A549 (cell line): Measurements from ENCODE around the gene TNS3. TPM values are rescaled to one million over a fixed set of nuclear protein-coding genes. Genes with fewer than 3 reads are reported as not detected.

ENCODE experiments used
- ATAC-seq, 2 experiments: fragments of 200-7000 bp in 1 of 2; fragments of >200 bp in 1 of 2; cut with Nextera tagmentation in 1 of 2; cut with Tn5 transposase in 1 of 2; 3 replicates each; pipeline versions ENCODE4 v1.8.0 to v1.9.1; 2018 to 2020; ENCODE audit warnings: mild to moderate bottlenecking in 1 of 2, moderate library complexity in 1 of 2
- CTCF ChIA-PET: fragments of 300-600 bp; sonication (Branson Sonifier 250); formaldehyde crosslinking; extraction: SDS; loops from one replicate; lab custom pipeline; 2021; ENCODE audit warnings: antibody characterized with exemption, inconsistent platforms; lab: Yijun Ruan, JAX
- POLR2A ChIA-PET: fragments of 350-600 bp; formaldehyde crosslinking; extraction: SDS; loops from one replicate; lab custom pipeline; 2021; ENCODE audit warnings: antibody characterized with exemption, inconsistent platforms; lab: Yijun Ruan, JAX
- DNase-seq, 2 experiments: peaks; one replicate each; pipeline versions ENCODE4 v3.0.0 to v3.0.0-alpha.2; 2011 to 2016; ENCODE audit warnings: low read depth in 1 of 2, low spot score in 1 of 2
- FAIRE-seq: peaks from 2 replicates; lab custom pipeline; 2011; peaks lifted over from hg19 to GRCh38; lab: Jason Lieb, UNC
- H3K27ac ChIP-seq, 2 experiments: fragments of >200 bp; sonication (Bioruptor Twin); formaldehyde crosslinking; 3 replicates each; pipeline ENCODE4 v1.5.1; 2016 to 2017
- H3K4me1 ChIP-seq: fragments of >200 bp; sonication (Bioruptor Twin); formaldehyde crosslinking; 3 replicates; pipeline ENCODE4 v1.6.1; 2016
- H3K4me2 ChIP-seq: fragments of >200 bp; sonication (Bioruptor Twin); formaldehyde crosslinking; 3 replicates; pipeline ENCODE4 v1.6.1; 2016
- H3K4me3 ChIP-seq: fragments of >200 bp; sonication (Bioruptor Twin); formaldehyde crosslinking; 3 replicates; pipeline ENCODE4 v1.5.1; 2016
- H3K9me3 ChIP-seq: fragments of >200 bp; sonication (Bioruptor Twin); formaldehyde crosslinking; 3 replicates; pipeline ENCODE4 v1.6.1; 2016
- BHLHE40 ChIP-seq: IDR thresholded peaks from 2 replicates; pipeline ENCODE4 v1.6.1; 2012; ENCODE audit warnings: low read depth, low read length, inconsistent platforms
- CEBPB ChIP-seq, 2 experiments: fragments of >200 bp in 1 of 2; sonication (Bioruptor Twin) in 1 of 2; formaldehyde crosslinking in 1 of 2; IDR thresholded peaks; 2 replicates each; pipeline ENCODE4 v1.6.1; 2012 to 2016
- CHD2 ChIP-seq: fragments of 150-350 bp; IDR thresholded peaks from 2 replicates; pipeline ENCODE4 v1.6.1; 2014; ENCODE audit warnings: low read length; ENCODE audit not compliant: partially characterized antibody
- CHD4 ChIP-seq: fragments of 200-600 bp; sonication (generic); IDR thresholded peaks from 2 replicates; pipeline ENCODE4 v1.6.1; 2016; ENCODE audit warnings: antibody characterized with exemption, mild to moderate bottlenecking, borderline replicate concordance
- EHMT2 ChIP-seq: fragments of 200-600 bp; sonication (generic); IDR thresholded peaks from 2 replicates; pipeline ENCODE4 v1.6.1; 2016; ENCODE audit warnings: antibody characterized with exemption, low read depth, mild to moderate bottlenecking, moderate library complexity
- EP300 ChIP-seq, 2 experiments: fragments of >200 bp; sonication (Bioruptor Twin); formaldehyde crosslinking; IDR thresholded peaks; 2 replicates in 1 of 2; 3 replicates in 1 of 2; pipeline ENCODE4 v1.6.1; 2016 to 2017
- ESRRA ChIP-seq: fragments of 150-350 bp; IDR thresholded peaks from 2 replicates; pipeline ENCODE4 v1.6.1; 2014; ENCODE audit warnings: mild to moderate bottlenecking, low read length, borderline replicate concordance
- FOXS1 ChIP-seq: fragments of 250-450 bp; sonication (Bioruptor Pico); IDR thresholded peaks from 2 replicates; pipeline ENCODE4 v1.5.0; 2020; ENCODE audit warnings: mild to moderate bottlenecking, moderate library complexity
- GATA3 ChIP-seq: IDR thresholded peaks from 2 replicates; pipeline ENCODE4 v1.6.1; 2012; ENCODE audit warnings: borderline replicate concordance
- HOXA7 ChIP-seq: fragments of 250-450 bp; sonication (Bioruptor Pico); IDR thresholded peaks from 2 replicates; pipeline ENCODE4 v1.5.0; 2020; ENCODE audit warnings: mild to moderate bottlenecking, moderate library complexity
- JUN ChIP-seq, 2 experiments: fragments of >200 bp; sonication (Bioruptor Twin); formaldehyde crosslinking; IDR thresholded peaks; 2 replicates in 1 of 2; 3 replicates in 1 of 2; pipeline ENCODE4 v1.6.1; 2016 to 2017
- JUNB ChIP-seq: fragments of >200 bp; sonication (Bioruptor Twin); formaldehyde crosslinking; IDR thresholded peaks from 2 replicates; pipeline ENCODE4 v1.6.1; 2016
- KDM1A ChIP-seq: fragments of 200-600 bp; sonication (generic); IDR thresholded peaks from 2 replicates; pipeline ENCODE4 v1.6.1; 2016; ENCODE audit warnings: low read depth, mild to moderate bottlenecking
- MAFK ChIP-seq: fragments of 450-650 bp; IDR thresholded peaks from 2 replicates; pipeline ENCODE4 v1.6.1; 2014; ENCODE audit not compliant: partially characterized antibody
- PHF8 ChIP-seq: fragments of 200-600 bp; sonication (generic); IDR thresholded peaks from 2 replicates; pipeline ENCODE4 v1.6.1; 2016; ENCODE audit warnings: low read depth, mild to moderate bottlenecking, antibody characterized with exemption, moderate library complexity, borderline replicate concordance
- RFX5 ChIP-seq: fragments of 450-650 bp; IDR thresholded peaks from 2 replicates; pipeline ENCODE4 v1.7.1; 2014; ENCODE audit warnings: antibody characterized with exemption, mild to moderate bottlenecking, moderate library complexity
- SMC3 ChIP-seq: fragments of >200 bp; sonication (Bioruptor Twin); formaldehyde crosslinking; IDR thresholded peaks from 3 replicates; pipeline ENCODE4 v1.6.1; 2018; ENCODE audit warnings: inconsistent platforms
- SREBF2 ChIP-seq: fragments of 450-650 bp; IDR thresholded peaks from 2 replicates; pipeline ENCODE4 v1.6.1; 2014; ENCODE audit warnings: mild to moderate bottlenecking, moderate library complexity
- ZNF302 ChIP-seq: fragments of 250-450 bp; sonication (Bioruptor Pico); IDR thresholded peaks from 2 replicates; pipeline ENCODE4 v1.9.0; 2021; ENCODE audit warnings: inconsistent platforms, mild to moderate bottlenecking, moderate library complexity
- ZSCAN20 ChIP-seq: fragments of 250-450 bp; sonication (Bioruptor Pico); IDR thresholded peaks from 2 replicates; pipeline ENCODE4 v1.8.0; 2022; ENCODE audit warnings: mild to moderate bottlenecking, moderate library complexity
- WGBS: methylation state at CpG from one replicate; pipeline ENCODE4 v1.1.6; 2017; ENCODE audit errors: missing lambda C conversion rate; 5-methylcytosine and 5-hydroxymethylcytosine counted together
- polyA plus RNA-seq, 4 experiments: library from polyadenylated mRNA; depleted of rRNA in 3 of 4; stranded (reverse); fragments of >200 nt; fragmentation: RNase III in 1 of 4; extraction: RNeasy Plus Mini Kit Qiagen cat#74134 plus additional on column Dnase treatment in 1 of 4; gene quantifications; 2 replicates in 3 of 4; 3 replicates in 1 of 4; pipeline ENCODE4 v1.2.3, GENCODE V29; 2011 to 2017
- TF ChIP-seq, protein P1 (sequence below): fragments of 250-450 bp; sonication (Bioruptor Pico); IDR thresholded peaks from 2 replicates; pipeline ENCODE4 v1.5.0; 2020; ENCODE audit warnings: low read depth, mild to moderate bottlenecking, moderate library complexity
- TF ChIP-seq, protein P2 (sequence below): fragments of 450-650 bp; IDR thresholded peaks from 2 replicates; pipeline ENCODE4 v1.6.1; 2014; ENCODE audit warnings: antibody characterized with exemption

The TNS3 gene
- polyA plus RNA-seq, 2 of the 4 experiments (the other 2 are of a cell fraction), result 107 to 134 TPM

DNA sequence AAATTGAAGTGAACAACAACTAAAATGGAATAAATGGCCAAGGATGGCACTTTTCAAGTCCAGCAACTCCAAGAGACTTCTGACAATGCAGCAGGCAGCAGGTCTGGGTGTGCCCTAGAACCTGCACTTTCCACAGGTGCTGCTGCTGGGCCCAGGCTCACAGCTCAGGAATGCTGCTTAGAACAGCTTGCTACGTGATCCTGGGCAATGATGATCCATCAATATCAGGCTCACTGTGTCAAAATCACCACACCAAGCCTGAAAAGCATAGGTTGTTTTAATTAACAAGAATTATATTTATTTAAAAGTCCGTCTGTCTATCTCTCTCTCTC lies 148.4 kb downstream of the TNS3 start:
- FAIRE-seq (no peak), DNase-seq (no peak), ATAC-seq (no peak)
- POLR2A ChIA-PET, result interaction anchor here (0.7 kb wide), 1 partner anchor 158 kb away, joined by 4 read pairs; no protein-coding TSS in a partner anchor
- TF ChIP-seq, protein P1, sequence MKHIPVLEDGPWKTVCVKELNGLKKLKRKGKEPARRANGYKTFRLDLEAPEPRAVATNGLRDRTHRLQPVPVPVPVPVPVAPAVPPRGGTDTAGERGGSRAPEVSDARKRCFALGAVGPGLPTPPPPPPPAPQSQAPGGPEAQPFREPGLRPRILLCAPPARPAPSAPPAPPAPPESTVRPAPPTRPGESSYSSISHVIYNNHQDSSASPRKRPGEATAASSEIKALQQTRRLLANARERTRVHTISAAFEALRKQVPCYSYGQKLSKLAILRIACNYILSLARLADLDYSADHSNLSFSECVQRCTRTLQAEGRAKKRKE (CRISPR knock-in tag), result no peak
- no peak for TF ChIP-seq JUNB
- no peak for TF ChIP-seq GATA3
- TF ChIP-seq JUN (IDR thresholded peaks at IDR 0.05), result 0 out of 5 replicates have a peak, but pooled peaks of 1 of the 2 experiments have one; percentile 12
- CTCF ChIA-PET, result interaction anchor here (2.7 kb wide), 1 partner anchor 39 kb away, joined by 6 read pairs; no protein-coding TSS in a partner anchor
- no peak overlapping the region for H3K4me3 ChIP-seq
- H3K4me1 ChIP-seq, result peaks cover 39% of the 10 kb centered on the region
- H3K9me3 ChIP-seq, result no peaks in the 10 kb centered on the region
- H3K4me2 ChIP-seq, result no peak overlapping the region
- WGBS, result 86% methylated on average over 2 of the region's 2 CpGs
- no peak overlapping the region for H3K27ac ChIP-seq

DNA sequence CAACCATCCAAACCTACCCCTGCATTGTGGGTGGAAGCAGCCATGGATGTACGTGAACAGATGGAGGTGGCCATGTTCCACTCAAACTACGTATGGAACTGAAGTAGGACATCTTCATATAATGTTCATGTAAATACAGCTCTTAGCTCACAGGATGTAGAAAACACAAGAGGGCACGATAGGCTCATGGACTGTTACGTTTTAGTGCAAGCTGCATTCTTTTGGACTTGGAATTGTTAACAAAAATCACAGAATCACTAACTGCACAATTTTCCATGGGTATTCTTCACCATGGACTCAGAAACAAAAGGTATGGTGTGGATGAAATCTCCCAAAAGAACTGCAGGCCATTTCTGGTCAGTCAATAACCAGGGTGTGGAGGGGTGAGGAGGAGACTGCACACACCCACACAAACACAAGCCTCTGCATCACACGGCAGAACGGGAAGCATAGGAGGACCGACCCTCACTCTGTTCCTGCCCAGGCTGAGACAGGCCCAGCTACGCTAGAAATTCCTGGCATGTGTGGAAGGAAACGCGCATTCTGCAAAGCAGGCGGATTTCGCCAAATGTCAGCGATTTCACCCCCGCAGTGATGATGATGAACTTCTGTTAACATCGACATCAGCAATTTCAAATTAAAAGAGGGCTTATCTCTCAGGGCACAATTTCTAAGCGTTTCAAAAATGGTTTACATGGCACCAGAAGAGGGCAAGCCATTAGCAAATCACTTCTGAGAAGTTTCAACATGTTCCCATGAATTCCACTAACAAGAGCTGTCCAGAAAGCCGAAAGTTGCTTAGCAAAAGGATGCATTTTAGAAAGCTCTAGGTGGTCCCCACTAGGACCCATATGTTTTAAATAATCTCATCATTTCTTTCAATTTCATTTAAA lies 149.0 kb downstream of the TNS3 start:
- 91% methylated on average over 17 of the region's 17 CpGs for WGBS
- ATAC-seq, result no peak
- ChIA-PET POLR2A (interaction anchor here (0.7 kb wide), 1 partner anchor 158 kb away, joined by 4 read pairs; no protein-coding TSS in a partner anchor), CTCF (interaction anchor here (1.0 to 2.7 kb wide), 2 partner anchors 38 to 534 kb away, joined by 3 to 6 read pairs; no protein-coding TSS in a partner anchor)
- Histone ChIP-seq H3K27ac (no peak overlapping the region), H3K4me1 (peaks cover 32% of the 10 kb centered on the region), H3K9me3 (no peaks in the 10 kb centered on the region), H3K4me3 (no peak overlapping the region), H3K4me2 (no peak overlapping the region)
- no peak for TF ChIP-seq CHD4
- TF ChIP-seq ESRRA, result no peak
- no peak for TF ChIP-seq ZSCAN20
- peak; percentile 72 for TF ChIP-seq MAFK
- DNase-seq, result no peak
- FAIRE-seq, result no peak

DNA sequence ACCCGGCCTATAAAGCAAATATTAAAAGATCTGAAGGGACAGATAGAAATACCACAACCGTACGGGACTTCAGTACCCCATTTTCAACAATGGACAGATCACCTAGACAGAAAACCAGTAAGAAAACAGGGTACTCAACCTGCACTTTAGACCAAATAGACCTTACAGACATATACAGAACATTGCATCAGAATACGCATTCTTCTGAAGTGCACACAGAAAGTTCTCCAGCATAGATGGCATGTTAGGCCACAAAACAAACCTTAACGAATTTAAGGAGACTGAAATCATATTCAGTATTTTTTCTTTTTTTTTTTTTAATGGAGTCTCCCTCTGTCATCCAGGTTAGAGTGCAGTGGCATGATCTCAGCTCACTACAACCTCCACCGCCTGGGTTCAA lies 151.5 kb downstream of the TNS3 start:
- POLR2A ChIA-PET, result no interaction called here
- H3K4me3 ChIP-seq, result no peak overlapping the region
- no peak overlapping the region for H3K27ac ChIP-seq
- ATAC-seq, result no peak
- TF ChIP-seq EP300 (IDR thresholded peaks at IDR 0.05) (no peak), EHMT2 (no peak), PHF8 (no peak), CHD2 (no peak), SMC3 (no peak), FOXS1 (no peak), SREBF2 (no peak), JUNB (no peak), CEBPB (IDR thresholded peaks at IDR 0.05) (no peak), ZNF302 (no peak), HOXA7 (no peak), BHLHE40 (no peak), KDM1A (no peak), RFX5 (no peak)
- TF ChIP-seq, protein P2, sequence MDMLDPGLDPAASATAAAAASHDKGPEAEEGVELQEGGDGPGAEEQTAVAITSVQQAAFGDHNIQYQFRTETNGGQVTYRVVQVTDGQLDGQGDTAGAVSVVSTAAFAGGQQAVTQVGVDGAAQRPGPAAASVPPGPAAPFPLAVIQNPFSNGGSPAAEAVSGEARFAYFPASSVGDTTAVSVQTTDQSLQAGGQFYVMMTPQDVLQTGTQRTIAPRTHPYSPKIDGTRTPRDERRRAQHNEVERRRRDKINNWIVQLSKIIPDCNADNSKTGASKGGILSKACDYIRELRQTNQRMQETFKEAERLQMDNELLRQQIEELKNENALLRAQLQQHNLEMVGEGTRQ, result no peak
- TF ChIP-seq, all 56 proteins: peak for 0
- WGBS, result 83% methylated on average over 6 of the region's 6 CpGs
- FAIRE-seq (no peak), DNase-seq (no peak)
- Histone ChIP-seq H3K4me1 (peaks cover 8% of the 10 kb centered on the region; the same call in 1 of the 3 replicates), H3K9me3 (no peaks in the 10 kb centered on the region), H3K4me2 (no peak overlapping the region)
- CTCF ChIA-PET, result no interaction called here
